ELF-1 (cell line): Measurements from ENCODE around the gene CD8B.
"Not testable (repeated sequence)": the region's sequence is repeated elsewhere in the genome, so short reads cannot be mapped to it uniquely, and the experiment has no call there.

Source experiments
- DNase-seq: peaks from one replicate; pipeline ENCODE4 v3.0.0-alpha.2; 2016; ENCODE audit warnings: low read depth, low spot score

CD8B gene

DNA sequence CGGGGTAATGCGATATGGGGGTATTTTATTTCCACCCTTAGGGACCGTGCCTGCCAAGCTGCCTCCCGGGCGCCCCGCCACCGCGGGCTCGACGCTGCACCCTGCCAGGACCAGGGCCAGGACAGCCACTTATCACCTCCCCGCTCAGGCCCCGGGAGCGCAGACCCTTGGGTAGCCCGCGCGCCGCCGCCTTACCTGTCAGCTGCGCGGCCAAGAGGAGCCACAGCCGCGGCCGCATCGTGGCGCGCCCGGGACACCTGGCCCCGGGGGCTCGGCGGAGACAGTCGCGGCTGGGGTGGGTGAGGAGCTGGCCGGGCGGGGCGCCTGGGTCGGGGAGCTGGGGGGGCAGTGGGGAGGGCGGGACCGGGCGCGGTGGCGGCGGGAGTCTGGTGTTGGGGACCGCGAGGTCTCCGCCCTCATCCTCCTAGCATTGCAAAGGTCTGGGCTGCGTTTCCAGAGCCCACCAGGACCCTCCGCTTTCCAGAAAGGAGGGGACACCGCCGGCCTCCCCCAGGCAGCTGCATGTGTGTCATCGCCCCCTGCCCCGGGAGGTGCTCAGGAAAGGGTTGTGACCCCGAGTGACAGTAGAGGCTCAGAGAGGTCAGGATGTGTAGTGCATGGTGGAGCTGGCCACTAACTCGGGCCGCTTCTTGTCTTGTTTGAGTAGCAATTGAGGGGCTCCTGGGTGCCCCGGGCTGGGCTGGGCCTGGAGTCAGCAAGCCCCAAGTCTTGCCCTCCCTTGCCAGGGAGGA lies at the start of gene CD8B:
Gene CD8B (minus strand): TSS at position 259 of the 752 bp plus-strand sequence. CDS start 21 bp downstream, at position 238.
- DNase-seq = peak; percentile 23

DNA sequence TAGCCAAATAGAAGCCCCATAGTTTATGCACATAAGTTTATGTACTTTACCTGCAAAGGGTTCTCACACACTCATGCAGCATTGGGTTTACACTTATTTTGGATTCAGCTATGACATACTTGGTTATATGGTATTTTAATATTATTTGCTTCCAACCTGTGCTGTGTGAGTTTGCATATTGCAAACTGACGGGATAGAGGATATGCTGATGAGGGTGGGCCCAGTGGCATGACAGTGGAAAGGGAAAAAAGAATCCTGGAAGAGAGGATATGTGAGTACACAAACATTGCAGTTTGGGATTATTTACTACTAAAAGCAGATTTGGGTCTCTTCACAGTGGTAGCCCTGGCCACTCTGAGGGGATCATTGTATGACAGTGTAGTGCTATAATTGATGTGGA lies 44.2 kb upstream of the CD8B start:
- DNase-seq = not testable (repeated sequence)

DNA sequence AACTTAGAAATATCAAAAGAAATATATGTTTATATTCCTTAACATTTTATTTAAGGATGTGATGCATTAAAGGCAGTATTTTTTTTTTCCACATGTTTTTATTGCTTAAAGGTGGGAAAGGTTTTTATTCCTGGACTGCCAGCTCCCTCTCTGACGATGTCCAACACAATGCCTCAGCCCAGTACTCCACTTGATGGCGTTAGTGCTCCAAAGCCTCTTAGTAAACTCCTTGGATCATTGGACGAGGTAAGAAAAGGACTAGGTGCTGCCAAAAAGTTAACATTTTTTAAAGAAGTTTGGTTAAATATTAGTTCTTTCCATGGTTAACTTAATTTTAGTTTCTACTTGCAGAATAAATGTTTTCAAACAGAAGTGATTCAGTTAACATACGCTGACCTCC lies 39.0 kb upstream of the CD8B start:
- peak; percentile 2 for DNase-seq

DNA sequence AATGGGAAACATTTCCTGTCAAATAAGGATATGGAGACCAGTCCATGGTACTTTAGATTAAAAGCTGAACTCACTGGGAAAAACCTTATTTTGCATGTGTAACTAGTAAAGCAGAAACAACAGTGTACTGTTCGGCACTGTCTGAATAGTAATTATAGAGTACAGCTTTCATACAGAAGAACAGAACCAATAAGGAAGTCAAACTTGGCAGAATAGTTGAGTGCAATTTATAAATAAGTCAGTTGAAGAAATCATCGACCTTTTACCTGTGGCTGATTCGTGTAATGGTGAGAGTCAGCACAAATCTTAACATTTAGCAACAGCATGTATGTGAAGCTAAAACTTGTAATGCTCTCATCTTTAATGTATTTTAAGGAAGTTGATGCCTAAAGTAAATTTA lies 24.3 kb upstream of the CD8B start:
- DNase-seq = not testable (repeated sequence)

DNA sequence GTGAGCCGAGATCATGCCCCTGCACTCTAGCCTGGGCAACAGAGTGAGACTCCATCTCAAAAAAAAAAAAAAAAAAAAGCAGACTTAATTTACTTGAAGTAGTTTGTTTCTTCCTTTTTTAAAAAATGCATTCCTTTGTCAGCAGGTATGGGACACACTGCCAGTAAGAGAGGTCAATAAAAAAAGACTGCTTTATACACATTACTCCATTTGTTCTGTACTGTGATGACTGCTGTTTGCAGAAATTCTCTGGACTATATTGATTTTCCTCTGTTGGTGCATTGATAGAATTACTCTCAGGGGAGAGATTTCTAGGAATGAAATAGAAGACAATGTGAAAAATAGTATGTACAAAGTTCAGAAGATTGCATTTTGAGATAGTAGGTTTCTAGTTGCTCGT lies 21.2 kb upstream of the CD8B start:
- not testable (repeated sequence) for DNase-seq

DNA sequence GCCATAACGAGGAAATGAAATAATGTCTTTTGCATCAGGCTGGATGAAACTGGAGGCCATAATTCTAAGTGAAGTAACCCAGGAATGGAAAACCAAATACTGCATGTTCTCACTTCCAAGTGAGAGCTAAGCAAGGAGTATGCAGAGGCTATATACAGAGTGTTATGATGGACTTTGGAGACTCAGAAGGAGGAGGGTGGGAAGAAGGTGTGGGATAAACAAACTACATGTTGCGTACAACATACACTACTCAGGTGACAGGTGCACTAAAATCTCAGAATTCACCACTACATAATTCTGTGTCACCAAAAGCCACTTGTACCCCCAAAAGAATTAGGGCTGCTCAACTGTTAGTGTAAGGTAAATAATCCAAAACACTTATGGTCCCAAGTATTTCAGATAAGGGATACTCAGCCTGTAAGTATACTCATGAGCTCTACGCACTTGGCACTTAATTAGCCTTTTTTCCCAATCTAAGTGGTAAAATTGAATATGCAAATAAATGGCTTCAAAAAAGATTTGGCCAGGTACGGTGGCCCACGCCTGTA lies 20.5 kb upstream of the CD8B start:
- DNase-seq = not testable (repeated sequence)

DNA sequence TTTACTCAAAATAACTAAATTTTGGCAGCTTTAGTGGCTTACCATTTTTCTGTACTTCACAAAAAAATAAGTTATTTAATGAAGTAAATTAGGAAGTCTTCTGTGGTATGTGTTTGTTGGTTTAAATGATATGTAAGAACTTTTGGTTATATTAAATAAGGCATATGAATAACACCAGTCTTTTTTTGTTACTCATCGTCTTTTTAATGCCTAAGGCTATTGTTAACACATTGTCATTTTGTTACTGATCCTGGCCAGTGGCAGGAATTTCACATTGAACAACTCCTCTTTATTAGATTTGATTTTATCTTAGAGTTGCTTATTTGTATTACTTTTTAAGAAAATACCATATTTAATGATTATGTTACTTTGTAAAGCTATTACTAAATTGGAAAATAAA lies 17.3 kb upstream of the CD8B start:
- DNase-seq = not testable (repeated sequence)

DNA sequence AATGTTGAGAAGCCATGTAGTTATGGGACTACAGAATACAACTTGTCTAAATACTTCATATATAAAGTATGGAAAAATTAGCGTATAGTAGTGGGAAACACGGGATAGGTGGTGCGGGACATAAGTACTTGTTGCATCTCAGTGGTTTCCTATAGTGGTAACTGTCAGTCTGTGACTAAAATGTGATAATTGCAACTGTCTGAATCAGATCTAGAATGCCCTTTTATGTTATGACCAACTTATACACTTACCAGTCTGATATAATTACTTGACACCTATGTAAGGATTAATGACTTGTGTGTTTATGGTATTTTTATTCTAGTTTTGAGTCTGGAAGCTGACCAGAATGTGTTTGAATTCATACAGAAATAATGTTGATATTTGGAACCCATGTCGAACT lies 9.3 kb upstream of the CD8B start:
- DNase-seq = not testable (repeated sequence)

DNA sequence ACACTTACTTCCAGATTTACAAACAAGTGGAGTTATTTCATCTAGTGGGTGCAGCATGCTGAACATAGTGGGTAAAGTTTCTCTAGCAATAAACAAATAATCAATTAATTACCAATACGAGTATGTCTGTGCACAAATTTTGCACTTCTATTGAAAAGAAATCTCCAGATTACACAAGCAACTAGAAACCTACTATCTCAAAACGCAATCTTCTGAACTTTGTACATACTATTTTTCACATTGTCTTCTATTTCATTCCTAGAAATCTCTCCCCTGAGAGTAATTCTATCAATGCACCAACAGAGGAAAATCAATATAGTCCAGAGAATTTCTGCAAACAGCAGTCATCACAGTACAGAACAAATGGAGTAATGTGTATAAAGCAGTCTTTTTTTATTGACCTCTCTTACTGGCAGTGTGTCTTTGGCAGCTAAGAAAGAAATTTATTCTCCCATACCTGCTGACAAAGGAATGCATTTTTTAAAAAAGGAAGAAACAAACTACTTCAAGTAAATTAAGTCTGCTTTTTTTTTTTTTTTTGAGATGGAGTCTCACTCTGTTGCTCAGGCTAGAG lies 7.3 kb upstream of the CD8B start:
- not testable (repeated sequence) for DNase-seq

DNA sequence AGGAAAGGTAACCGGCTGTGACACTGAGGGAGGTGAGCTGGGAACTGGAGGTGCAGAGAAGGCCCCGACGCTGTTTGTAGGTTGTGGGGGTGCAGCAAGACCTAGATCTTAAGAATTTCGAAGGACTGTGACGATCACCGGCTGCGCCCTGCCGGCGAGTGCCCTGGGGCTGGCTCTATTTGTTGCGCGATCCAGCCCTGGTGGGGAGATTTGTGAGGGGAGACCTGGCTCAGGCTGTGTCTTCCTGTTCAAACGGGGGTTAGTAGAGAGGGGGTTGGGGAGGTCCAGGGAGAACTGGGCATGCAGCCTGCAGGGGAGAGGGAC lies 656 bp upstream of the CD8B start:
- DNase-seq = not testable (repeated sequence)

DNA sequence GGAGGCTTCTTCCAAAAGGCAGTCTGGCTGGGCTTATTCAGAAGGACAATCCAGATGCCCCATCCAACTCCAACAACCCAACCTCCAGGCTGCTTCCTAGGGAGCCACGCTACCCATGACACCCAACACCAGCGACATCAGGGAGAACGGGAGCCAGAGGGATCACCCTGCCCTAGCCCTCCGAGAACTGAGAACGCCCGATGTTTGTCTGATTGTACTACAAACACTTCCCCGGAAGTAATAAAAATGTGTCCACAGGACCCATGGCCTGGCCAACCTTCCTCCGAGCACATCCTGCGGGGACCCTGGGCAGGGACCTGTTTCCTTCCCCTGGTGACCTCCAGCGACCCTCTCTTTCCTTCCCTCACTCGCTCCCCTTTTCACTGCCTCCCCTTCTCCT lies 511 bp downstream of the CD8B start:
- DNase-seq = not testable (repeated sequence)

DNA sequence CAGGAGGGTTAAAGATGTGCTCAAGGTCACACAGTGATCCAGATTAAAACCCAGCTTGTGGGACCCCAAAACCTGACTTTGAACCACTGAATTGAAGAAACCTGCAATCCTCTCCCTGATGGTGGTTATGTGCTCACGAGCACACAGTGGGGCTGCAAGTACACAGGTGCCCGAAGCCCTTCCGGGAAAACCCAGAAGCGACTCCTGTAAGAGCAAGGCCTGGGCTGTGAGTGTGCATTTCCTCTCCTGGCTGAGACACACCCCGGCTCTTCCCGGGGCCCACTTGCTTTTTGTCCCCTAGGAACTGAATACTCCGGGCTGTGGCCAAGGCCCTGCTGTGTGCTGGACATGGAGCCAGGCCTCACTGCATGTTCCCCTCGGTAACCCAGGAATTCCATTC lies 1.1 kb downstream of the CD8B start:
- DNase-seq = not testable (repeated sequence)

DNA sequence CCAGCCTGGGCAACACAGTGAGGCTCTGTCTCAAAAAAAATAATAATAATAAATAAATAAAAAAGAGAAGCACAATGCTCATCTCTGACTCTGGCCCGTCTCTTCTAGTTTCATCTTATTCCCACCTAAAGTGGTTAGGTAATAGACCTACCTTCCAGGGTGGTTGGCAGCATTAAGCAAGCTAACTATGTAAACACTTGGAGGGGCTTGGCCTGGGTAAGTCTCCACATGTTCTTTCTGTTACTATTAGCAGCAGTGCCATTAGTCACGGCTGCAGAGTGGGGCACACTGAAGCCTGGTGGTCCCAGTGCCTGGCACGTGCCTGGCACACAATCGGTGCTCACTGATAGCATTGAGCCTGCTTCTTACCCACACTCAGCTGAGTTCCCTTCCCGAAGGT lies 4.0 kb downstream of the CD8B start:
- DNase-seq = not testable (repeated sequence)

DNA sequence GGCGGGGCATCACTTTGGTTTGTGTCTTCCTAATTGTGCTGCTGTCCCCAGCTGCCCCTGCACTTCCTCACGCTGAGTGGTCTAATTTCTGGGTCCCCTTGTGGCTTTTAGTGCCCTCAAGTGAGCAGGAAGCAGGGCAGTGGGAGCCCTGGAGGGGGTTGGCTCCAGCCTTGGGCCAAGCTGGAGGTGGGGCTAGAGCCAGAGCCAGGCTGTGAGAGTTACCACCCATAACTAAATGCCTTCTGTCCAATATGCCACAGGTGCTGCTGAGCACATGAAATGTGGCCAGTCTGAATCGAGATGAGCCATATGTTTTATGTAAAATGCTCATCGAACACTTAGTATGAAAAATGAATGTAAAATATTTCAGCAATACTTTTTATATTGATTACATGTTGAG lies 5.2 kb downstream of the CD8B start:
- DNase-seq = not testable (repeated sequence)

DNA sequence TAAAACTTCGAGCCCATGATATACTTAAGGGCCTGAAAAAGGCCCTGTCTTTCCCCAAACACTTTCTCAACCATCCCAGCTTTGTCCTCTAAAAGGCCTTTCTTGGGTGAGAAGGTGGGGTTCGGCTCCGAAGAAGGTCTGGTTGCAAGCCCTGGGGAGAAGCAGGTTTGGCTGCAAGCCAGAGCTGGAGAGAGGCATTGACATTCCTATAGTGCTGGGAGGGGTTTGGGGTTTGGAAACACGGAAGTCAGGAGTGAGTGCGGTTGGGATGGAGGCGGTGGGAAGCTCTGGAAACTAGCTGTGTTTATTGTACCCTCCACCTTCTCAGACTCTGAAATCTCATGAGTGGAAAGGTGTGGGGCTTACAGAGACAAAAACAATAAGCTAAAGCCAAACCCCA lies 5.7 kb downstream of the CD8B start:
- DNase-seq = peak; percentile 76

DNA sequence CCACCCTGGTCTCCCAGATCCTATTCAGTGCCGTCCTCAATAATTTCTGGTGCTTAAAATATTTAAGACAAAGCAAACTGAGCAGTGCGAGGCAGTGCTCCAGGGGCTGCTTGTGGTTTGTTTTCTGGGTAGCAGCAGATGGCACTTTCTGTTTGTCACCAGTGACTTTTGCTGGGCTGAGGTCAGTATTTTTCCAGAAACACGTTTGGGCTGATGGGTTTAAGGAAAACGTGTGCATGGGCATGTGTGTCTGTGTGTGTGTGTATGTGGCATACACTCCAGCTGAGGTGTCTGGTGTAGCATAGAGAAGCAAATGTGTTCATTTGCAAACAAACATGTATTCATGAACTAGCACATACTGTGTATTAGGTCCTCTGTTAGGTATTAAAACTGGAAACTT lies 10.1 kb downstream of the CD8B start:
- not testable (repeated sequence) for DNase-seq

DNA sequence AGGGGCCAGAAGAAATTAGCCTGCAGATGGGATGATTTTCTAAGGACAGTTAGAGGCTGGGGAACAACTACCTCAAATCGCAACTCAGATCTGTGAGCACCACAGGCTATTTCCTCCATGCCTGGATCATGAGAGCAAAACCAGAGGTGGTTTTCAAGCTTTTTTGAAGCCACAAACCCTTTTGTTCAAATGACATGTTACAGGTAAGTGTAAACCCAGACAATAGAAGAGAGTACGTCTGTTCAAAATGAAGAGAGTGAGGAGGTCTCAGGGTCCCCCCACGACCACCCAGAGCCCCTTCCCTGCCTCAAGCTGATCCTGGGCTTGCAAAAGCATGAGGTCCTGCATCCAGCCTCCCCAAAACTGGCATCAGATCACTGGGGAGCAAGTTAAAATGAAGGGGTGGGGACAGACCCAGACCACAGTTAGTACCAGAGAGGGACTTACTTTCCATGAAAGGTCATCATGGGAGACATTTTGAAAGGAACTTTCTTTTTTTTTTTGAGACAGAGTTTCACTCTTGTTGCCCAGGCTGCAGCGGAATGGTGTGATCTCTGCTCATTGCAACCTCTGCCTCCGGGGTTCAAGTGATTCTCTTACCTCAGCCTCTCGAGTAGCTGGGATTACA lies 19.0 kb downstream of the CD8B start:
- DNase-seq = not testable (repeated sequence)

DNA sequence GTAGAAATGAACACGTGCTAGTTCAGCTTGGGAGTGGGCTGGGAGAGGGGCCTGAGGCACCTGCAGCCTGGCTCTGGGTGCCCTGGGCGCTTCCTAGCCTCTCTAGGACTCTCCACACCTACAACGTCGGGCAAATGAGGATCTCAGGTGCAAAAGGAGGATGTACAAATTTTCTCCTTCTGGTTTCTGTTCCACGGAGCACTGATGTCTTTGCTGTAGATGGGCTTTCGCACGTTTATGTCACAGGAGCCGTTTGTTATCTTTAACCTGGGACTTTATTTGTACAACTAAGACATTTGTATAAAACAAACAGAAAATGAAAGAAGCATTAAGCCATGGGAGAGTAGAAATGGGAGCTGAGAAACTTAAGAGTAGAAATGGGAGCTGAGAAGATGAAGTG lies 20.4 kb downstream of the CD8B start:
- not testable (repeated sequence) for DNase-seq

DNA sequence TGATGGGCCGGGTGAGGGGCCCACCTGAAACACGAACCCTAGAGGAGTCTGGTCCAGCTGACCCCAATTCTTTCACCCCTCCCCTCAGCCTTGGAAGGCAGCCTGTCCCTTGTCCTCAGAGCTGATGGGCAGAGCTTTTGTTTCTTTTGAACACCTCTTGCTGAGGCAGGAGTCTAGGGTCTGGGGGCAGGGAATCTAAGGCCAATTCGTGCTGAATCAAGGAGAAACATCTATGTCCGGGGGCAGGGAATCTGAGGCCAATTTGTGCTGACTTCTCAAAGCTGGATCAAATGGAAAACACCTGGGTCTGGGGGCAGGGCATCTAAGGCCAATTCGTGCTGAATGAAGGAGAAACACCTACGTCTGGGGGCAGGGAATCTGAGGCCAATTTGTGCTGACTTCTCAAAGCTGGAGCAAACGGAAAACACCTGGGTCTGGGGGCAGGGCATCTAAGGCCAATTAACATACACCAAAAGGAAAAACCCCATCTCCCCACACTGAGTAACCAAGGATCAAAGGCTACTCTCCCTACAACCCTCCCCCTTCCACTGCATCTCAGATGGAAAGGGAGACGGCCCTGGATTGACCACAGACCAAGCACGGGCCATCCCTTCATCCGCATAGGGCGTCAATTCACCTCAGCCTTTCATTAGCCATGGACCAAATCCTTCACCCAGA lies 21.7 kb downstream of the CD8B start:
- DNase-seq = peak; percentile 39

DNA sequence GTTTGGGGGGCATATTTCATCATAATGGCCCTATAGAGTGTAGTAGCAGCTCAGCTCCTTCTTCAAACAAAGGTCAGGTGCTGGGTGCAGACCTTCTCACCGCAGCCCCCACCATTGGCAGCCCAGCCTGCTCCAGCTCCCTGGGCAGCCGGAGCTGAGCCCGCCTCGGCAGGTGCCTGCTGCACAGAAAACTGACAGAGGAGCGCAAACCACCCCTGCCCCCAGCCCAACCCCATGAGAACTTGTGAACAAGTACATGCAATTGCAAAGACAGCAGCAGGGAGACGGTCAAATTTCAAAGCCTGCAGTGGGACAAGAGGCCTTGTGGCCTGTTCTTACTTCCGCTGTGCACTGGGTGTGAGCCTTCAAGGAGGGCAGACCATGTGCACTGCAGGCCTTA lies 22.2 kb downstream of the CD8B start:
- peak; percentile 53 for DNase-seq

DNA sequence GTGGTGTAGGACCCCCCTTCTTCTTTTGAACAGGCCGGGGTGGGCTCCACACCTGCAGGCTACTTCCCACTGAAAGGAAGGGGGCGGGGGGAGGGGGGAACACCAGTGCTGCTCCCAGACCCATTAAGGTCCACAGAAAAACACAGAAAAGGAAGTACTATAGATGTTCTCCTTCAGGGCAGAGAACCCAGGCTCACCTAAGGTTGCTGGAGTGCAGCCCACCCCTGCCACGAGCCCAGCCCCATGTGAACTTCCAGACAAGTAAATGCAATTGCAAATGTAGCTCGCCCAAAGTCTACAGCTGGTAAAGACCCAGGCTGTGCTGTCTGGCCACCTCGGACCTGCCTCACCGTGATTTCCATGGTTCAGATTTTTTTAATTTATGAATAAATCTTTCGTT lies 24.0 kb downstream of the CD8B start:
- DNase-seq = not testable (repeated sequence)
